ENCODE data around the gene OSBPL9.
A peak's percentile ranks its signal among the peaks of the same experiment; 100 is the strongest.
"Not testable (repeated sequence)": the region's sequence is repeated elsewhere in the genome, so short reads cannot be mapped to it uniquely, and the experiment has no call there.

OSBPL9 gene

GRCh38 chr1:51714374-51715019 is 97.6 kb downstream of the OSBPL9 start:
- DNase-seq: no peak

DNA sequence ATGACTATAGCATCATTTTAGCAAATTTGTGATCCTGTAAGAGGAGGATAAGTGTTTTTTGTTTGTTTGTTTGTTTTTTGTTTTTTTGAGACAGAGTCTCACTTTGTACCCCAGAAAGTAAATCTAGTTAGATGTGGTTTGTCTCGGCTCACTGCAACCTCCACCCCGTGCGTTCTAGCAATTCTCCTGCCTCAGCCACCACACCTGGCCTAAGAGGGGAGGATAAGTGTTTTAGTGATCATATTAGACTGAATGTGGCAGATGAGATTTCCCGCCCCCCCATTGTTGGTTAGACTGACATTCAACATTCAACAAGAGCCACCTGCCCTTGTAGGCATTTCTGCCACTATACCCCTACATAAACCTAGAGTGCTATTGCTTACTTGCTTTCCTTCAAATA is 98.5 kb downstream of the OSBPL9 start:
- DNase-seq: no peak

DNA sequence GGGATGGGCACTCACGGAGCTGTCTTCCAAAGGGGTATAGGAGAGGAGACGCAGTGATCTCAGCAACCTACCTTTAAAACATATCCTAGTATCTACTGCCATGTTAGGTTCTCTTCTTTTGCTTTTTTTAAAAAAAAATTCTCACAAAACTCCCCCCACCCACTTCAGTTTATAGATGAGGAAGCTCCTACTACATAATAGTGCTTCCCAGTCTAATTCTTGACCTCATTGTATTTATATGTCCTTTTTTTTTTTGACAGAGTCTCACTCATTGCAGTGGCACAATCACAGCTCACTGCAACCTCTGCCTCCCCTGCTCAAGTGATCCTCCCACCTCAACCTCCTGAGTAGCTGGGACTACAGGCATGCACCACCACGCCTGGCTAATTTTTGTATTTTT is 99.9 kb downstream of the OSBPL9 start:
- no peak for DNase-seq

GRCh38 chr1:51717842-51718241 is 101.0 kb downstream of the OSBPL9 start:
- no peak for DNase-seq

DNA sequence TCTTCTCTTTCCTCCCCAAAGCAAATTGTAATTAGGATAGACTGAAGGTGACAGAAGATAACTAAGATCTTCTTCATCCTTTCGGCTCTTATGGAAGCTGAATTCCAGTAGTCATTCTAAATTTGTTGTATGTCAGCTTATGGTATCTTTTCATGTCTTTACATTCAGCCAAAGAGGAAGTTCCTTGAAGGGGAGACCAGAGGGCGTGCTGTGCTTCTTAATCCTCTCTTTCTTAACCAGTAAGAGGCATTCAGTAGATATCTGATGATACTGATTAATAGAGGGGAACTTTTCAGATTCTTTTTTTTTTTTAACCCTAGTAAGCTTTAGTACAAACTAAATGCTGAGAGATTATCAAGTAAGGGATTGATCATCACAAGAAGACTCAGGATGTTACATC is 102.3 kb downstream of the OSBPL9 start:
- no peak for DNase-seq

DNA sequence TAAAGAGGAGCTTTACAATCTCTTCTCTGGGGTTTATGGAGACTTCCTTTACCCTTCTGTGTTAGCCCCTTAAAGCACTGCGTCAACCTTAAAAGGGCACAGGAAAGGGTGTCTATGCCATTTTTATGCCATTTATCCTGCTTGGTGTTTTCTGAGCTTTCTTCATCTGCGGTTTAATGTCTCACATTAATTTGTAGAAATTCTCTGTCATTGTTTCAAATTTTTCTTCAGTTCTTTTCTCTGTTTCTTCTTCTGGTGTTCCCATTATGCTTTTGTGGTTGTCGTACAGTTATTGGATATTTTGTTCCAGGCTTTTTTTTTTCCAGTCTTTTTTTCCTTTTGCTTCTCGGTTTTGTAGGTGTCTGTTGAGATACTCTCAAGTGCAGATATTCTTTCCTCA is 107.9 kb downstream of the OSBPL9 start:
- no peak for DNase-seq

DNA sequence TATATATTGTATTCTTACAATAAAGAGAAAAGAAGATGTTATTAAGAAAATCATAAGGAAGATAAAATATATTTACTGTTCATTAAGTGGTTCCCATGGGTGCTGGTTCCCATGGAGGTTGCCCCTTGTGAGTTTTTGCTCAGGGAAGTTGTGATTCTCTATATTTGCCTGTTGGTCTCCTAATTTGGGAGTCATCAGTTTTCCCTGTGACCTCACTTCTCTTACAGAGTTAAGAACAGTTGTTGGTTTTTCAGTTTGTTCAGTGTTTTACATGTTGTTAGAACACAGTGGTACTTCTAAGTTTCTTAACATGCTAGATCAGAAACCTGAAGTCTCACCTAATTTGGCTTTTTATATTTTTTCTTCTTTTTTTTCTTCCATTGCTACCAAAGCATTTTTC is 109.2 kb downstream of the OSBPL9 start:
- no peak for DNase-seq

GRCh38 chr1:51726544-51727225 is 109.8 kb downstream of the OSBPL9 start:
- DNase-seq: no peak

GRCh38 chr1:51727366-51727765 is 110.5 kb downstream of the OSBPL9 start:
- no peak for DNase-seq

DNA sequence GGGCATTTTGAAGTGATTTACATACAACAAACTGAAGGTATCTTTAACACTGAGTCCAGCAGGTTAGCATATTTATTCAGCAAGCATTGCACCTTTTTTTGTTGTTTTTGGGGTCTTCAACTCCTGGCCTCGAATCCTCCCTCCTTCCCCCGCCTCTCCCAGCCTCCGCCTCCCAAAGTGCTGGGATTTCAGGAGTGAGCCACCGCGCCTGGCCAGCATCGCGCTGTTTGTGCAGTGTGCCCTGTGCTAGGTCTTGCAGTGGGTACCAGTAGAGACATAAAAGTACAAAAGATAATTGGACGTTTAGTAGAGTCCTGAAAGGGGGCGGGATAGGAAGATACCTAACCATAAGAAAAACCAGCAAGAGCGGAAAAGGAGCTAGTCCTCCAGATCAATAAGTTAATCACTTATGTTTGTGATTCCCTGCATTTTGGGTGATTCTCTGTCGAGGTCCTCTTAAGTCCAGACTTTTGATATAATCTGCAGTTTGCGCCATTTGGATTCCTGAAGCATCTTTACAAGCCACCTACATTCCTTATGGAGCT is 111.8 kb downstream of the OSBPL9 start:
- DNase-seq: no peak

- peak; percentile 90 for DNase-seq
Measured at GRCh38 chr1:51729156-51729823, 112.4 kb downstream of the OSBPL9 start.

DNA sequence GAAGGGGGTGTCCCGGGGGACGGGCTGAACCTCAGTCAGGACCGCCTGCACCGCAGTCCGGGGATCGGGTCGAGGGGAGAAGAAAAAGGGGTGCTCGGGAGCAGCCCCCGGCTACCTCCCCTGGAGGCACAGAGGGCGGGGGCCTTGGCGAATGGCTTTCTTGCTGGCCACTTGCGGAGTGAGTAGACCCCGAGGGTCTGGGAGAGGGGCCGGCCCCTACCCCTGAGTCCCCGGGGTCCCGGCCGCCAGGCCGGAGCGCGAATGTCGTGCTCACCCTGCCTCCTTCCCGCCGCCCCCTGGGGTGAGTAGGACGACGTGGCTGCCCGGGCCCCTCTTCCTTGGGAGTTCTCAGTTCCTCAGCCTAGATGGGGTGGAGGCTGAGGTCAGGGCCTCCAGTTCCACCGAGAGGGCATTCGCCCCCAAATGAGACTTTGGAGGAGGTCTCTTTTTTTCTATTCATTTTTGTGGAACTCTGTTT is 113.0 kb downstream of the OSBPL9 start:
- DNase-seq: peak; percentile 7

DNA sequence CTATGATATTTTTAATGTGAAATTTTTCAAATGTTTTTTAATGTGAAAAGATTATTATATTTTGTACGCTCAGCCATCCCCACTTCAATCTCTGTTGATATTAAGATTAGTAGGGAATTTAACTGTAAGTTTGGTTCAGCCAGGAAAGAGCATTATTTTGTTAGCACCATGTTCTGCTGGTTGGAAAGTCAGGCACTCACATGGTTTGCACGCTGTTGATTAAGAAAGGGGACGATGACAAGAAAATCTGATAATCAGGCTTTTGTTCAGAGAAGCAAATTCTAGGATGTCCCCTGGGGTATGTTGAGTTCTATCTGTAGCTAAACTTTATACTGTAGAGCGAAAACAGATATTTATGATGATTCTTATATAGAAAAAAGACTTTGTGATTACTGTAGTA is 115.1 kb downstream of the OSBPL9 start:
- DNase-seq: no peak

DNA sequence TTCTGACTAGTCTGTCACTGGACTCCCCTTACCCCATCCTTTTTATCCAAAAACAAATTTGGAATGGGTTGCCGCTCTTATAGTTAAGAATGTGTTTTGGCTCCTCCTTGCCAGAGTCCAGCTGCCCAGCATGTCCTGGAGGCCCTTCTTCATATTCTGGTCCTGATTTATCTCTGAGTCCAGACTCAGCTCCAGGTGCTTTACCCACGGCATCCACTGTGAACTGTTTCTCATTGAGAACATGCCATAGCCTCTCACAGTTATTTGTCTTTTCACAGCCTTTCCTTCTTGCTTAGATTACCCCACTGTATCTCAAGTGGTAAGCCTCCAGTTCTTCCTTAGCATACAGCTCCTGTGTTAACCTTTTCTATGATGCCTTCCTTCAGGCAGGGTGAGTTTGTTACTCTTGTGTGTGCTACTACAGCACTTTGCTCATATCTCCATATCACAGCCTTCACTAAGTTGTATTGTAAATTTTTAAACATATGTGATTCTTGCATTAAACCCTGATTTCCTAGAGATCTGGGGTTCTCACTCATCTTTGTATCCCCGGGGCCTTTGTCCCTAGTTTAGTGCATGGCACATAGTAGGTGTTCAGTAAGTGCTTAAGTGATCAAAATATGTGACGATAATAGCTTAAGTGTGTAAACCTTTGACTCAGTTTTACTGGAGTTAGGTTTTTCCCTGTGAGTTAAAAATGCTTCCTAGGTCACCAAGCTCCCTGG is 116.0 kb downstream of the OSBPL9 start:
- DNase-seq: no peak

DNA sequence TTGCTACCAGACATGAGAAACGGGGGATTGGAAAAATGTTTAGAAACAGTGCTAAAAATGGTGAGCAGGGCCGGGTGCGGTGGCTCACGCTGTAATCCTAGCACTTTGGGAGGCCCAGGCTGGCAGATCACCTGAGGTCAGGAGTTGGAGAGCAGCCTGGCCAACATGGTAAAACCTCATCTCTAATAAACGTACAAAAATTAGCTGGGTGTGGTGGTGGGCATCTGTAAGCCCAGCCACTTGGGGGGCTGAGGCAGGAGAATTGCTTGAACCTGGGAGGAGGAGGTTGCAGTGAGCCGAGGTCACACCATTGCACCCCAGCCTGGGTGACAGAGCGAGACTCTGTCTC is 116.5 kb downstream of the OSBPL9 start:
- not testable (repeated sequence) for DNase-seq

DNA sequence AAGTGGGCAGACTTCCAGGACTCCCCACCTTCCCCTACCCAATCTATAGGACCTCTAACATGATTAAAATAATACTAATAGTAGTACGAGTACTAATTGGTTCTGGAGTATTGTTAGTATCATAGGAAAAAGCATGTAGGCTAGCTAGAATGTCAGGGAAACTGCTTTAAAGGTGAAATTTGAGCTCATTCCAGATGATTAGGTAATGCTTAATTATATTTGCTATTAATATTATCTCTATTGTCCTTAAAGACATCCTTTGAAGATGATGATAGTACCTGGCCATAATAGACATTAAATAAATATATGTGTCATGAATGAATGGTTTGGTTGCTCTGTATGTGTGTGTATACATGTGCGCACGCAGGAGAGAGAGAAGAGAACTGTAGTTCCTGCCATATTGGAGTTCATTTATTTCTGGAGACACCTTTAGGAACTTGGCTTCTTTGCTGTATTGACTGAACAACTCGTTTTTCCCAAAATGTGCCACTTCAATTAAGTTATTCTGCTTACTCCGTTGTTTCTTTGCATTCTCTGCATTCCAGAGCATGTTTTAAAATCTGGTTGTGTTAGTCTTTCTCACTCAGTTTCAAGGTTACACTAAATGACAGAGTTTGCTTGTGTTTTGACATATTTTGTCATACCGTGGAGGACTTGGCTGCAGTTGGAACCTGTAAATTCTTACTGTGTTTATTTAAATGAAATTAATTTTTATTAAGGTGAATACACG is 117.1 kb downstream of the OSBPL9 start:
- no peak for DNase-seq

GRCh38 chr1:51734896-51735745 is 118.2 kb downstream of the OSBPL9 start:
- no peak for DNase-seq

DNA sequence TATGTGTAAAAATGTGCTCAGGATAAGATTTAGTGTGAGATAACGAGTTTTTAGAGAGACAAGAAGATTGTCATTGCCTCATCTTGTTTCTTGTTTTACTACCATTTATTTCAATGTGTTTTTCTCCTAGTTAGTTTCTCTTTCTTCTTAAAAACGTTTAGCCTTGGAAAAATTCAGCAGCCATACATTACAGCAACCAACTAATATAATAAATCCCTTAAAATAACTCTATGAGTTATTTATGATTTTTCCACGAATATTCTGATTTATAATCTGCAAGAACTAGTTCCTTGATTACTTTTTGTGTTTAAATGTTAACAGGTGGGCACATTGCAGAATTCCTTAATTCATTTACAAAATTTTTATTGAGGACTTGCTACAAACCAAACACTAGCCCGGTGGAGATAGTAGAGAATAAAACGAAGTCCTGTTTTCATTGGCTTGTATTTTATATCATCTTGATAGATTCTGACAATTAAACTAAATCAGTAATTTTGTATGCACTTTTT is 118.9 kb downstream of the OSBPL9 start:
- DNase-seq: no peak

- peak; percentile 59 for DNase-seq
Measured at GRCh38 chr1:51736702-51737101, 119.8 kb downstream of the OSBPL9 start.

- DNase-seq: no peak
Measured at GRCh38 chr1:51738681-51739080, 121.8 kb downstream of the OSBPL9 start.

- DNase-seq: no peak
Measured at GRCh38 chr1:51740652-51741051, 123.8 kb downstream of the OSBPL9 start.
